Testis (tissue), 2 donors: ENCODE measurements around the gene PDE4B.

Experiments
- CTCF ChIP-seq, 3 experiments: fragments of 450-650 bp in 2 of 3; fragments of 200-600 bp in 1 of 3; sonication (generic) in 1 of 3; IDR thresholded peaks; one replicate each; pipeline ENCODE4 v1.5.1; 2016 to 2019; ENCODE audit warnings: antibody characterized with exemption in 3 of 3, mild to moderate bottlenecking in 2 of 3, moderate library complexity in 1 of 3
- POLR2A ChIP-seq: fragments of 450-650 bp; IDR thresholded peaks from one replicate; pipeline ENCODE4 v1.6.1; 2017; ENCODE audit warnings: antibody characterized with exemption, mild to moderate bottlenecking, moderate library complexity

- no peak for TF ChIP-seq CTCF (IDR thresholded peaks at IDR 0.05)
- TF ChIP-seq POLR2A, result no peak
These were observed 511.4 kb downstream of the PDE4B start for GRCh38 chr1:66304128-66304527.
